Measurements from ENCODE around the gene C1orf21. TPM values are rescaled to one million over a fixed set of nuclear protein-coding genes. Genes with fewer than 3 reads are reported as not detected.

C1orf21 gene
- total RNA-seq, 1 donor from 2014 or later: 49.5 TPM

GRCh38 chr1:184387069-184387475, 243 bp downstream of the C1orf21 start:
- DNase-seq (ENCODE audit: low spot score): no peak

DNA sequence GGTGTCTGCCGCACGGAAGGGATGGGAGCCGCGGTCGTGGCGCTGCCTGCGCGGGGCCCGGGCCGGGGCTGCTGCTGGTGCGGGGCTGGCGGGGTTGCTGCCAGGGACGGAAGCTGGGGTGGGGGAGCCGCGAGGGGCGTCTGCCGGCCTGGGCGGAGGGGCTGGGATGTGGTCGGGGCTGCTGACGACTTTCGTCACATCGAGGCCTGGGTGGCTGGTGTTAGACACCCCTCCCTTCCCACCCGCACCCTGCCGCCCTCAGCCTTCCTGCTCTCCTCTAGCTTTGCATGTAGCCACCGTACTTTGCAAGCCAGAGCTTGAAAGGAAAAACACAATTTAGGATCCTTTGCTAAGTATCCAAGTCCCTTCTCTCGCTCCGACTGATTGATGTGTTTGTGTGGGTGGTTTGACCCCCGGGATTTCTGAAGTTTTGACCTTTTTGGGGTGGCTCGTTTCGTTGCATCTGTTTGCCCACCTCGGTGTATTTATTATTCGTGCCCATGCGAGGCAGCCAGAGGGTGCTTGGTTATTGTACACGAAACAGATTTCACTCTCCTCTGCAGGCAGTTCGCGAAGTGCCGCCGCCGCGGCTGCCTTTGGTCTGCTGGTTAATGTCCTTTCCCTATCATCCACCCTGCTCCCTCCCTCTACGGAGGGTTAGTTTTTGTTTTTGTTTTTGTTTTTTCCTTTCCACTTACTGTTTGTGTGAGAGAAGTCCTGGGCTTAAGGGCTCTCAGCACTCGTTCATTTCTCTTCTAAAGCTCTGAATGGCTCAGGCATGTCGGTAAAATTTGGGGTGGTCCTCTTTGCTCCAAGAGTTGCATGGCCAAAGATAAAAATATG, 868 bp downstream of the C1orf21 start:
- DNase-seq (ENCODE audit: low spot score): no peak

- DNase-seq (ENCODE audit: low spot score): no peak
These were observed 1.6 kb downstream of the C1orf21 start for GRCh38 chr1:184388319-184388889.

- no peak for DNase-seq (ENCODE audit: low spot score)
These were observed 2.1 kb downstream of the C1orf21 start for GRCh38 chr1:184388971-184389370.

- DNase-seq (ENCODE audit: low spot score): no peak
These were observed 2.6 kb downstream of the C1orf21 start for GRCh38 chr1:184389446-184389845.

DNA sequence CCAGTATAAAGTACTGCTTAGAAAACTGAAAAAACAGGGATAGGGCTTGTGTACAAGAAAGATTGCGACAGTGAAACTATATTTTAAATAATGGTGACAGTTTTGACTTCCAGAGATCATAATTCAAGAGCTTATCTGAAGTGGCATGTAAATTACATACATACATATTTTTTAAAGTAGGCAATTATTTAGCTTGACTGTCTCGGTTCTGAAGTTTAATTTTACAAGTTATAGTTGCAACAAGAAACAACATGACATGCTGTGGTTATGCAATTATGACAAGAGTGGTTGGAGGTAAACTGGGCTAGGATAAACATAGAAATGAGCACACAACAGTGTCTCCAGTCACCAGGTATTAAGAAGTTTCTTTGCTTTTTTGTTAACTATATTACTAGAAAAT, 4.1 kb downstream of the C1orf21 start:
- DNase-seq (ENCODE audit: low spot score): no peak

- DNase-seq (ENCODE audit: low spot score): no peak
These were observed 5.2 kb downstream of the C1orf21 start for GRCh38 chr1:184392067-184392466.

- no peak for DNase-seq (ENCODE audit: low spot score)
These were observed 6.1 kb downstream of the C1orf21 start for GRCh38 chr1:184392779-184393522.

GRCh38 chr1:184393962-184394361, 7.1 kb downstream of the C1orf21 start:
- DNase-seq (ENCODE audit: low spot score): no peak

DNA sequence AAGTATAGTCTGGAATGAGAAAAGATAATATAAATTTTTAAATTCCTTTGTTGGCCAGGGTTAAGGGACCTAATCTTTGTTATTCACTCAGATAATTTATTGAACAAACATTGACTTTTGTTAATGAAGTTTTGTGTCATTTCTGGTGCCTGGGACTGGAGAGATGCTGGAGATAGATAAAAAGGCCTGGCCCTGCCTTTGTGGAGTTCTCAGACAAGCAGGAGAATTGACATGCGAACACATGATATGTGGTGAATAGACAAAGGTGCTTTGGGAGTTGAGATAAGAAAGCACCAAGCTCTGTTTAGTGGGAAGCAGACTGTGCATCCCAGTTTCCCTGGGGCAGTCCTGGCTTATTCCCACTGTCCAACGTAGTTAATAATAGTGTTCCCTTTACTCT, 8.5 kb downstream of the C1orf21 start:
- no peak for DNase-seq (ENCODE audit: low spot score)

DNA sequence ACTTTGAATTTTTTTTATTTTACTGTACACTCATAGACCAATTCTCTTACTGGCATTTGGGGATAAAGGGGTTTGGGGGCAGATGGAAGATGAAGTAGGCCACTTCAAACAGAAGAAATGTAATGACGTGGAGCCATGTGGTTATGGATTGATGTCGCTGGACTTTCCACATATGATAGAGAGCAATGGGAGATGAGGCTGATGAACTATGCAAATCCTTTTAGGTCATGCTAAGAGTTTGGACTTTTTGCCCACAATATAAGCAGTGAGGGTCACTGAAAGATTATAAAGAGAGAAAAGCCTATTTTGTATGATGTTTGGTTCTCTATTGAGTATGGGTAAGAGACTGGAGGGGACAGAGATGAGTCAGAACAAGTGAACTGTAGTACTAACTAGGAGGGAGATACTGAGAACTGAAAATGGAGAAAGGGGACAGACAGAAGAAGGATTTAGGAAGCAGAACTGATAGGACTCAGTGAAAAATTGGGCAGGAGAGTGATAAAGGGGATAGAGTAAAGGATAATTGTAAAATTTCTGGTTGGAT, 9.2 kb downstream of the C1orf21 start:
- DNase-seq (ENCODE audit: low spot score): no peak

GRCh38 chr1:184399192-184399847, 12.5 kb downstream of the C1orf21 start:
- DNase-seq (ENCODE audit: low spot score): no peak

- DNase-seq (ENCODE audit: low spot score): no peak
These were observed 17.3 kb downstream of the C1orf21 start for GRCh38 chr1:184403961-184404726.

GRCh38 chr1:184404727-184405027, 17.8 kb downstream of the C1orf21 start:
- no peak for DNase-seq (ENCODE audit: low spot score)

GRCh38 chr1:184405094-184405800, 18.4 kb downstream of the C1orf21 start:
- no peak for DNase-seq (ENCODE audit: low spot score)

- no peak for DNase-seq (ENCODE audit: low spot score)
These were observed 18.9 kb downstream of the C1orf21 start for GRCh38 chr1:184405801-184406142.

- DNase-seq (ENCODE audit: low spot score): no peak
These were observed 19.6 kb downstream of the C1orf21 start for GRCh38 chr1:184406479-184406878.

DNA sequence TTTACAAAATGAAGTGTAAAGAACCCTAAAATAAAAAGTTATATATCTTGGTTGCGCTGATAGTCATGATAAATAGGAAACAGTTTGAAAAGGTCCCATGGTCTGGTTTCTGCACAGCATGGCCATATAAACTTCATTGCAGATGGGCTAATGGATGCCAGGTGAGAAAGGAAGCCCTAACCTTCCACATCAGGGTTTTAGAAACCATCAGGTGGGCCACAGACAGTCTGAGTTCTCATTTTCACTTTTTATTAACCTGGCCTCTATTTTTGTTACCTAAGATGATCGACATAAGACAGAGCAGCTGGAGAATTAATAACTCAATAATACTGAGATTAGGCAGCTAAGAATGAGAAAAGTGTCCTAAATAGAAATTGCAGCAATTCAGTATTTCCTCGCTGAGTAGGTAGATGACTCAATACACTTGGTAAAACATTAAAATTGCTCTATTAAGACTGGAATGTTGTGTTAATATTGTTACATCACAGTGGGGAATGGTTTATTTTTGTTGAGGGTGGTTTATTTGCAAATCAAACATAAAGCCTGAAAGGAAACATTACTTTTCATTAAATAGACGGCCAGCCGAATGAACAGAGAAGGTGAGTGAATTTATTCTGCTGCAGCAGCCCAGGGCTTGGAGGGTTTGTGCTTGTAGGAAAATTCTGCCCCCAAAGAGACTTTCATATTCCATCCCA, 21.1 kb downstream of the C1orf21 start:
- no peak for DNase-seq (ENCODE audit: low spot score)

GRCh38 chr1:184408580-184408979, 21.8 kb downstream of the C1orf21 start:
- DNase-seq (ENCODE audit: low spot score): no peak

GRCh38 chr1:184409011-184409410, 22.2 kb downstream of the C1orf21 start:
- DNase-seq (ENCODE audit: low spot score): no peak
